Kidney glomerular epithelial cell (primary cell): Measurements from ENCODE around the gene GRIN2D.
"Not testable (repeated sequence)": the region's sequence is repeated elsewhere in the genome, so short reads cannot be mapped to it uniquely, and the experiment has no call there.

ENCODE experiments used
- DNase-seq: peaks from one replicate; lab custom pipeline; 2025; lab: John Stamatoyannopoulos, UW

Gene GRIN2D

GRCh38 chr19:48371771-48372170 is 21.7 kb upstream of the GRIN2D start:
- not testable (repeated sequence) for DNase-seq

- peak; percentile 42 for DNase-seq
Measured at GRCh38 chr19:48372904-48373303, 20.6 kb upstream of the GRIN2D start.

GRCh38 chr19:48373567-48373966 is 19.9 kb upstream of the GRIN2D start:
- no peak for DNase-seq

GRCh38 chr19:48378194-48378570 is 15.3 kb upstream of the GRIN2D start:
- DNase-seq: no peak

GRCh38 chr19:48379058-48379457 is 14.4 kb upstream of the GRIN2D start:
- no peak for DNase-seq

GRCh38 chr19:48381178-48381950 is 12.1 kb upstream of the GRIN2D start:
- DNase-seq: no peak

GRCh38 chr19:48382286-48382685 is 11.2 kb upstream of the GRIN2D start:
- no peak for DNase-seq

GRCh38 chr19:48385461-48386087 is 7.9 kb upstream of the GRIN2D start:
- DNase-seq: no peak

- DNase-seq: no peak
Measured at GRCh38 chr19:48386981-48387380, 6.5 kb upstream of the GRIN2D start.

GRCh38 chr19:48390188-48391099 is 3.0 kb upstream of the GRIN2D start:
- DNase-seq: no peak

GRCh38 chr19:48391100-48392005 is 2.1 kb upstream of the GRIN2D start, which contains the start of gene KDELR1:
Gene KDELR1, minus strand, starts transcription at chr19:48391551. Its CDS starts 193 bp downstream, at chr19:48391358.
- DNase-seq: peak; percentile 35

GRCh38 chr19:48392006-48392344 is 1.5 kb upstream of the GRIN2D start:
- DNase-seq: not testable (repeated sequence)

- DNase-seq: no peak
Measured at GRCh38 chr19:48392860-48393558, 459 bp upstream of the GRIN2D start.

- no peak for DNase-seq
Measured at GRCh38 chr19:48394331-48395169, 1.1 kb downstream of the GRIN2D start.

GRCh38 chr19:48395170-48395455 is 1.6 kb downstream of the GRIN2D start:
- DNase-seq: no peak

- DNase-seq: no peak
Measured at GRCh38 chr19:48395499-48395898, 2.0 kb downstream of the GRIN2D start.

GRCh38 chr19:48396016-48396823 is 2.8 kb downstream of the GRIN2D start:
- no peak for DNase-seq

GRCh38 chr19:48396824-48397176 is 3.3 kb downstream of the GRIN2D start:
- DNase-seq: no peak
